H1 (cell line): ENCODE results near the gene LAMB1. TPM values are rescaled to one million over a fixed set of nuclear protein-coding genes. Genes with fewer than 3 reads are reported as not detected.

Experiments used
- BRCA1 ChIP-seq: IDR thresholded peaks from 2 replicates; pipeline ENCODE4 v1.6.1; 2012; ENCODE audit warnings: low read depth, low read length, improper control_type of control experiment
- CHD1 ChIP-seq: IDR thresholded peaks from 2 replicates; pipeline ENCODE4 v1.6.1; 2012; ENCODE audit warnings: low read depth, low read length, improper control_type of control experiment
- EZH2 ChIP-seq: fragments of 200-600 bp; sonication (generic); IDR thresholded peaks from 2 replicates; pipeline ENCODE4 v1.7.1; 2012; ENCODE audit warnings: low read depth, mild to moderate bottlenecking, moderate library complexity, low read length, inconsistent platforms; ENCODE audit not compliant: severe bottlenecking
- RAD21 ChIP-seq, 2 experiments: IDR thresholded peaks in 1 of 2; conservative IDR thresholded peaks in 1 of 2; 2 replicates each; pipeline ENCODE4 v1.6.1; 2011; ENCODE audit warnings: low read depth in 2 of 2, low read length in 2 of 2, improper control_type of control experiment in 1 of 2, inconsistent platforms in 1 of 2, mild to moderate bottlenecking in 1 of 2, moderate library complexity in 1 of 2
- SIN3A ChIP-seq, 2 experiments: IDR thresholded peaks in 1 of 2; conservative IDR thresholded peaks in 1 of 2; 2 replicates each; pipeline ENCODE4 v1.6.1; 2011 to 2012; ENCODE audit warnings: low read length in 2 of 2, improper control_type of control experiment in 1 of 2, low read depth in 1 of 2, mild to moderate bottlenecking in 1 of 2
- TAF1 ChIP-seq: IDR thresholded peaks from 2 replicates; pipeline ENCODE4 v1.6.1; 2011; ENCODE audit warnings: mild to moderate bottlenecking, low read depth, low read length
- TCF12 ChIP-seq: IDR thresholded peaks from 2 replicates; pipeline ENCODE4 v1.6.1; 2011; ENCODE audit warnings: low read depth, mild to moderate bottlenecking, low read length
- polyA plus RNA-seq, 7 experiments: library from polyadenylated mRNA; depleted of rRNA in 3 of 7; stranded (reverse) in 5 of 7; unstranded in 2 of 7; fragments of >200 nt in 5 of 7; fragments of 200-250 nt in 2 of 7; gene quantifications; 1 replicate in 5 of 7; 2 replicates in 1 of 7; 4 replicates in 1 of 7; pipeline versions ENCODE4 v1.2.1 to v1.2.3, GENCODE V29; 2011 to 2013; ENCODE audit warnings: missing spikeins in 2 of 7, mixed read lengths in 2 of 7
- total RNA-seq: library from RNA; stranded (reverse); fragmentation: NEBNext Ultra II Directional; extraction: Animal tissue kit (Norgen Biotek cat#: 25700); gene quantifications from 2 replicates; pipeline ENCODE4 v1.2.1, GENCODE V29; 2021
- TF ChIP-seq, protein P1 (sequence below), 3 experiments: IDR thresholded peaks; 1 replicate in 2 of 3; 2 replicates in 1 of 3; pipeline versions ENCODE4 v1.5.1 to v1.6.1; 2011; ENCODE audit warnings: low read length in 3 of 3, mild to moderate bottlenecking in 3 of 3, inconsistent platforms in 2 of 3, low read depth in 1 of 3, moderate library complexity in 1 of 3; ENCODE audit not compliant: insufficient read depth in 1 of 3; ENCODE audit errors: control extremely low read depth in 1 of 3
- TF ChIP-seq, protein P2 (sequence below): IDR thresholded peaks from 2 replicates; pipeline ENCODE4 v1.6.1; 2012; ENCODE audit warnings: inconsistent platforms

Gene LAMB1
- total and polyA plus RNA-seq, 2 of the 8 experiments (the other 6 are each of a cell fraction or from before 2014, with no cell fraction given) = 31.9 to 38.5 TPM

DNA sequence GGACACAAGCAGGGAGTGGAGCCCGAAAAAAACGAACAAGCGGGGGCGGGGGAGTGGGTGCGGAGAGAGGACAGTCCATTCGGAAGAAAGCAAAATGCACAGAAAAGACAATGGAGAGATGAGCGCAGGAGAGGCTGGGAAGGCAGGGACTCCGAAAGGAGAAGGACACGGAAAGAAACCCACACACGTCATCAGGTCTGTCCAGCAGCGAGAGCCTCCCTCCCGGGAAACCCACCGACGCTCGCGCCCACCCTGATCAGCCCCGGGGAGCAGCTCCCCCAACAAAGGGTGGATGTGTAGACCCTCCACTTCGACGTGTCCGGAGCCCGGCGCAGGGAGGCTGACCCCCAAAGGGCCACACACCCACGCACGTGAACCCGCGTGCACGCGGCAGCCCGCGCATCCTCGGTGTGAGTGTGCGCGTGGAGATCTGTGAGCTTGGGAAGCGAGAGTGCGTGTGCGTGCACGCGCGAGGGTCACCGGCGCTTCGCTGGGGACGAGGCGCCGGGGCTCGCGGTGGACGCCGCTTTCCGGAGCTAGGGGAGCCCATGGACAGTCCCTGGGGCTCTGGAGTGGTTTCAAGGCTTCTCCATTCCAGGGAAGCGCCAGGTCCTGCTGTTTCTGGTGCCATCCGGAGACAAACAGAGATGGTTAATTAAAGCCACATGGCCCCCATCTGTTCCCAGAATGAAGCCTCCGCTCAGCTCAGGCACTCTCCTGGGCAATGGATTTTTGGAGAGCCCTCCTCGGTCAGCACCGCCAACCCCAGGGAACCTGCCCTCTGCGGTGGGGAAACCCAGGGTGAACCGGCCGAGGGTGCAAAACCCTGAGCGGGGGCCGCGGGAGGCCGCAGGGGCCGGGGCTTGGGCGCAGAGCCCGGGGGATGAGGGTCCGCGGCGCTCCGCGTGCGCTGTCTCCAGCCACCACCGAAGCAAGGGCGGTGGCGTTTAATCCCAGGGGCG, 916 bp downstream of the LAMB1 start (continued):
- TF ChIP-seq SIN3A (conservative IDR thresholded peaks at IDR 0.05 in 1 of 2, IDR thresholded peaks at IDR 0.05 in 1 of 2; ENCODE audit: low read depth in 1 of 2, low read length in 2 of 2) (0 out of 4 replicates have a peak, but pooled peaks of 1 of the 2 experiments have one; percentile 28), EZH2 (peak; percentile 79), BRCA1 (no peak), TAF1 (no peak), TCF12 (no peak), CHD1 (no peak), RAD21 (IDR thresholded peaks at IDR 0.05 in 1 of 2, conservative IDR thresholded peaks at IDR 0.05 in 1 of 2; ENCODE audit: low read depth in 2 of 2, low read length in 2 of 2) (no peak)
- TF ChIP-seq, protein P1, sequence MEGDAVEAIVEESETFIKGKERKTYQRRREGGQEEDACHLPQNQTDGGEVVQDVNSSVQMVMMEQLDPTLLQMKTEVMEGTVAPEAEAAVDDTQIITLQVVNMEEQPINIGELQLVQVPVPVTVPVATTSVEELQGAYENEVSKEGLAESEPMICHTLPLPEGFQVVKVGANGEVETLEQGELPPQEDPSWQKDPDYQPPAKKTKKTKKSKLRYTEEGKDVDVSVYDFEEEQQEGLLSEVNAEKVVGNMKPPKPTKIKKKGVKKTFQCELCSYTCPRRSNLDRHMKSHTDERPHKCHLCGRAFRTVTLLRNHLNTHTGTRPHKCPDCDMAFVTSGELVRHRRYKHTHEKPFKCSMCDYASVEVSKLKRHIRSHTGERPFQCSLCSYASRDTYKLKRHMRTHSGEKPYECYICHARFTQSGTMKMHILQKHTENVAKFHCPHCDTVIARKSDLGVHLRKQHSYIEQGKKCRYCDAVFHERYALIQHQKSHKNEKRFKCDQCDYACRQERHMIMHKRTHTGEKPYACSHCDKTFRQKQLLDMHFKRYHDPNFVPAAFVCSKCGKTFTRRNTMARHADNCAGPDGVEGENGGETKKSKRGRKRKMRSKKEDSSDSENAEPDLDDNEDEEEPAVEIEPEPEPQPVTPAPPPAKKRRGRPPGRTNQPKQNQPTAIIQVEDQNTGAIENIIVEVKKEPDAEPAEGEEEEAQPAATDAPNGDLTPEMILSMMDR (IDR thresholded peaks at IDR 0.05; ENCODE audit: control extremely low read depth in 1 of 3, insufficient read depth in 1 of 3, low read depth in 1 of 3, low read length in 3 of 3) = no peak
- TF ChIP-seq, protein P2, sequence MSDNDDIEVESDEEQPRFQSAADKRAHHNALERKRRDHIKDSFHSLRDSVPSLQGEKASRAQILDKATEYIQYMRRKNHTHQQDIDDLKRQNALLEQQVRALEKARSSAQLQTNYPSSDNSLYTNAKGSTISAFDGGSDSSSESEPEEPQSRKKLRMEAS = peak; percentile 33; the same call in 1 of the 2 replicates
